Right atrium auricular region (tissue), 2 donors: Measurements from ENCODE around the gene BMAL1. TPM values are rescaled to one million over a fixed set of nuclear protein-coding genes. Genes with fewer than 3 reads are reported as not detected.
A peak's percentile ranks its signal among the peaks of the same experiment; 100 is the strongest.

ENCODE experiments used
- DNase-seq: peaks from one replicate; pipeline ENCODE4 v3.0.0-alpha.2; 2019; ENCODE audit warnings: low spot score
- H3K27ac ChIP-seq, 2 donors: fragments of 200-600 bp; sonication (generic); 1 replicate in 1 of 2; 2 replicates in 1 of 2; pipeline ENCODE4 v1.5.1; 2016 to 2019
- H3K27me3 ChIP-seq, 2 donors: fragments of 200-600 bp; sonication (generic); one replicate each; pipeline versions ENCODE4 v1.5.1 to v1.6.0; 2017 to 2019
- H3K36me3 ChIP-seq: fragments of 200-600 bp; sonication (generic); one replicate; pipeline ENCODE4 v1.5.1; 2016
- H3K4me1 ChIP-seq, 2 donors: fragments of 200-600 bp; sonication (generic); one replicate each; pipeline versions ENCODE4 v1.5.1 to v1.6.0; 2017 to 2019
- H3K4me3 ChIP-seq, 2 donors: fragments of 200-600 bp; sonication (generic); 1 replicate in 1 of 2; 2 replicates in 1 of 2; pipeline ENCODE4 v1.5.1; 2017 to 2019; ENCODE audit warnings: mild to moderate bottlenecking in 1 of 2, moderate library complexity in 1 of 2
- H3K9me3 ChIP-seq, 2 donors: fragments of 200-600 bp; sonication (generic); one replicate each; pipeline ENCODE4 v1.5.1; 2019
- CTCF ChIP-seq, 2 donors: fragments of 200-600 bp; sonication (generic); IDR thresholded peaks; one replicate each; pipeline ENCODE4 v1.5.1; 2019; ENCODE audit warnings: antibody characterized with exemption in 2 of 2
- total RNA-seq, 2 donors: library from RNA; depleted of rRNA; stranded (reverse); fragments of >200 nt; gene quantifications; one replicate each; pipeline ENCODE4 v1.1.0, GENCODE V29; 2016

BMAL1 gene
- 10 to 100 TPM; 20.7 to 24.9 TPM for total RNA-seq

DNA sequence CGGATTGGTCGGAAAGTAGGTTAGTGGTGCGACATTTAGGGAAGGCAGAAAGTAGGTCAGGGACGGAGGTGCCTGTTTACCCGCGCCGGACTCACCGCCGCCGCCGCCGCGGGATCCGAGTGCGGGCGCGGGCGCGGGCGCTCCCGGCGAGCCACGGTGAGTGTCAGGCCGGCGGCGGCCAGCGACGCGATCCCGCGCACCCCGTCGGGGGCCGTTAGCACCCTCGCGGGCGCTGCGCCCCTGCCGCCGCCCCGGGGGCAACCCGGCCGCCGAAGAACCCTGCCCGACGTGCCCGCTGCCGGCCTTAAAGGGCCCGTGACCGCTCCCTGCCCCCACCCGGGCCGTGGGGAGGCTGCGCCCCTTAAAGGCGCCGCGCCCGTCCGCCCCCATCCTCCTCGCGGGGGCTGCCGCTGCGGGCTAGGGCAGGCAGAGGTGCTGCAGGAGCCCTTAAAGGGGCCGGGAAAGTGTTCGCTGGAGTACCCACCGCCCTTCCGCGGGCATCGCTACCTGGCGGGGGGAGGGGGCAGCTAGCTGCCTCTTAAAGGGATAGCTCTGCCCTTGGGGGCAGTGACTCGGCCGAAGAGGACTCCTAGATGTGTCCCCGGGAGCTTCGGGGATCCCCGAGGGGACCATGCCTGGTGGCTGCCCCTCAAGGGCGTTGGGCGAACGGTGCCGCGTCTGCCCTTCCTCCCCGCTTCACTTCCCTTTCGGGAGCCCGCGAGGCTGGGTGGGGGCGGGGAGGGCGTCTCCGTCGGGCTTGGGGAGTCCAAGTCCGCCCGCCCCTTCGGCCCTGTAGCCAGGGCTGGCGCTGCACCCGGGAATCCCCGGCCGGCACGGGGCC, at the start of gene BMAL1:
BMAL1 (plus strand) TSS at position 23 of the 841 bp plus-strand sequence. CDS start 76,519 bp downstream, outside the sequence.
- Histone ChIP-seq H3K27me3 (no peaks in the 10 kb centered on the region), H3K4me1 (peaks cover 0 to 27% of the 10 kb centered on the region in 2 donors), H3K4me3 (peak within 1 kb of the TSS; percentile 98 to 100), H3K27ac (peak within 1 kb of the TSS; percentile 86 to 96), H3K9me3 (no peaks in the 10 kb centered on the region), H3K36me3 (no peaks in the 10 kb centered on the region)
- no peak for DNase-seq
- no peak for TF ChIP-seq CTCF (IDR thresholded peaks at IDR 0.05)

DNA sequence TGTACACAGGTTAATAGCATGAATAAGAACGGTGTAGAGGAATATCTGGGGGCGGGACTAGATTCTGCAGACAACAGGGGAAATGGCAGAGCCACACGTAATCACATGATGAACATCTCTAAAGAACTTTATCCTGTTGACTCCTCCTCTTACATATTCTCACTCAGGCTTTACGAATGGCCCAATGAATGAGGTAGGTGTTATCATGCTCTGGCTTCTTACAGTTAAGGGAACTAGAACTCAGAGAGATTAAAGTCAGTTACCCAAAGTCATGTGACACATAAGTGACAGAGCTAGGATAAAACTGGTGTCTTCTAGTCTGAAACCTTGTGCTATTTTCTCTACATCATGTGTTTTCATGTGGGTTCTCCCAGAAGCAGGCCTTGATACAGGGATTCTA, 49.0 kb upstream of the BMAL1 start:
- no peak overlapping the region for H3K27ac ChIP-seq
- no peak for DNase-seq

DNA sequence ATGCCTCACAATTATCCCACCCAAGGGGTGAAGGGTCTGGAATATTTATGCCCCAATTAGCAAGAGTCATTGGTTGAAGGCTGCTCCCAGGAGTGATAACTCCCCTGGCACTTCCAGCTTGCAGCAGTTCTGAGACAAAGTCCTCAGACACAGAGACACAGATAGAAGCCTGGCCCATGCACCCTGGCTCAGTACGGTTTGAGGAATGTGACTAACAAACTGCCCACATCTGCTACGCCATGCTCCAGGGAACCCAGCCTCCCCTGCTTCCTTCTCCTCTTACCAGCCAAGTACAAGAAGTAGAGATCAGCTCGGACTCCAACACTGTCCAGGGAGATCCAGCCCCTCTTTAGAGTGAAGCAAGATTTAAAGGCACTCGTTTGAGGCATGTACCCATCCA, 48.5 kb upstream of the BMAL1 start:
- H3K36me3 ChIP-seq: no peaks in the 10 kb centered on the region
- no peak for TF ChIP-seq CTCF (IDR thresholded peaks at IDR 0.05)
- no peak for DNase-seq
- no peaks in the 10 kb centered on the region for H3K9me3 ChIP-seq
- H3K4me1 ChIP-seq: no peaks in the 10 kb centered on the region
- no peaks in the 10 kb centered on the region for H3K27me3 ChIP-seq
- no peak overlapping the region for H3K4me3 ChIP-seq
- no peak overlapping the region for H3K27ac ChIP-seq

More for the DNA sequence above, 49.0 kb upstream of the BMAL1 start:
- Histone ChIP-seq H3K36me3 (no peaks in the 10 kb centered on the region), H3K4me1 (no peaks in the 10 kb centered on the region), H3K27me3 (no peaks in the 10 kb centered on the region), H3K9me3 (no peaks in the 10 kb centered on the region), H3K4me3 (no peak overlapping the region)
- TF ChIP-seq CTCF (IDR thresholded peaks at IDR 0.05): no peak

DNA sequence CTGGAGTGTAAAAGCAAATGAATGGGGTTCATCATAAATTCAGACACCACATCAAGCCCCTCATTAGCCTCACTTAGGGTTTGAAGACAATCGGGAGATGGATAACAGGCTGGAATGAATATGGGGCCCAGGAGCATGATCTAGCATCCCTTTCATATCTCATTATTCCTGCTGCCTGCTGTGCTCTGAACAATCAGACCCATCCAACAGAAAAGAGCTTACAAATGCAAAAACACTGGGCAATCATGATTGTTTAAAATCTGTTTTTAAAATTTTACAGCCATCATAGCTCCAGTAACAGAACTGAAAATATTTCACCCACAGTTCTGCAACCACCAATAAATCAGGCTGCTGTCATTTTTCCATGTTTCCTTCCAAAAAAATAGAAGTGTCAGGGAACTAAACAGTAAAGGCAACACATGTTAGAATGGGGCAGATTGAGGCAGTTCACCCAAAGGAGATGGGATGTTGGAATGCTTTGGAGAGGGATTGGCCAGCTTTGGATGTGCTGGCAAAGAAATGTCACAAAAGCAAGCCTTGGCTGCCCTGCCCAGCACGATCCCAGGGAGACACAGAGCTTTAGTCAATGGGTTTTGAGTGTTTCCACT, 47.8 kb upstream of the BMAL1 start:
- no peak overlapping the region for H3K4me3 ChIP-seq
- no peak for DNase-seq

DNA sequence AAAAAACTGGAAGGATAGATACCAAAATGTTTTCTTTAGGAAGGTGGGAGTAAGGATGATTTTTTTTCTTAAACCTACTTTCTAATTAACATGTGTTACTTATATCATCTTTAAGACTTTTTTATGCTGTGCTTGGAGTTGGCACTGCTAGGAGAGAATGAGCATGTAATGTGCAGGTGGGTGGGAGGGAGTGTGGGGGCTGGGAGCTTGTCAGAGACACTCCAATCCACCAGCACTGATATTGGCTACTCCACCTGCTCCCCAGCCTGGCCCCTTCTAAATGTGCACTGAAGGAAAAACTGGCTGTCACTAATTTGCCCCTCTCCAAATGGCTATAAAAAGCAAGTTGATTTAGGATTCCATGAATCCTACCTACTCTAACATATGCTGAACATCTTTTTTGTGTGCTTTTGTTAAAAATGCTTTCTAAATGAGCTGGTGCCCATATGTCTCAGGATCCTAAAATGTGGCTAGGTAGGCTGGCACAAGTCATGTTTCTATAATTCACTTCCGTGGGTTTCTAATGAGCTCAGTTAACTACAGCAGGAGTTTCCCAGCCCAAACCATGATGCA, 44.3 kb upstream of the BMAL1 start:
- DNase-seq: no peak

More for the DNA sequence above, 47.8 kb upstream of the BMAL1 start:
- no peaks in the 10 kb centered on the region for H3K27me3 ChIP-seq
- no peaks in the 10 kb centered on the region for H3K4me1 ChIP-seq
- H3K36me3 ChIP-seq: no peaks in the 10 kb centered on the region
- H3K27ac ChIP-seq: no peak overlapping the region
- TF ChIP-seq CTCF (IDR thresholded peaks at IDR 0.05): no peak
- no peaks in the 10 kb centered on the region for H3K9me3 ChIP-seq

More for the DNA sequence above, 44.3 kb upstream of the BMAL1 start:
- Histone ChIP-seq H3K9me3 (no peaks in the 10 kb centered on the region), H3K36me3 (no peaks in the 10 kb centered on the region), H3K4me1 (no peaks in the 10 kb centered on the region), H3K27ac (no peak overlapping the region), H3K4me3 (no peak overlapping the region), H3K27me3 (no peaks in the 10 kb centered on the region)
- TF ChIP-seq CTCF (IDR thresholded peaks at IDR 0.05): no peak
